Astrocyte (in vitro differentiated cells and primary cell): ENCODE results near the gene COPS4. TPM values are rescaled to one million over a fixed set of nuclear protein-coding genes. Genes with fewer than 3 reads are reported as not detected.
A peak's percentile ranks its signal among the peaks of the same experiment; 100 is the strongest.
"Not testable (repeated sequence)": the region's sequence is repeated elsewhere in the genome, so short reads cannot be mapped to it uniquely, and the experiment has no call there.

Experiments
- DNase-seq: peaks from one replicate; pipeline ENCODE4 v3.0.0-alpha.2; 2010; ENCODE audit warnings: low read depth
- FAIRE-seq: peaks from 2 replicates; lab custom pipeline; 2011; peaks lifted over from hg19 to GRCh38; lab: Jason Lieb, UNC
- H2AFZ ChIP-seq: 2 replicates; pipeline ENCODE4 v1.6.0; 2012; ENCODE audit warnings: low read depth, low read length, inconsistent platforms
- H3K27ac ChIP-seq: 2 replicates; pipeline ENCODE4 v1.5.1; 2011; ENCODE audit warnings: low read depth, low read length, inconsistent platforms
- H3K27me3 ChIP-seq: 2 replicates; pipeline ENCODE4 v1.6.0; 2011; ENCODE audit warnings: low read length, inconsistent platforms; ENCODE audit not compliant: insufficient read depth
- H3K36me3 ChIP-seq: 2 replicates; pipeline ENCODE4 v1.5.1; 2011; ENCODE audit warnings: low read length, inconsistent platforms; ENCODE audit not compliant: insufficient read depth
- H3K4me1 ChIP-seq: 2 replicates; pipeline ENCODE4 v1.5.1; 2011; ENCODE audit warnings: low read length, inconsistent platforms; ENCODE audit not compliant: insufficient read depth
- H3K4me2 ChIP-seq: 2 replicates; pipeline ENCODE4 v1.6.0; 2012; ENCODE audit warnings: low read length, inconsistent platforms
- H3K4me3 ChIP-seq: 2 replicates; pipeline ENCODE4 v1.5.1; 2011; ENCODE audit warnings: low read depth, mild to moderate bottlenecking, low read length, inconsistent platforms; ENCODE audit not compliant: insufficient read depth
- H3K79me2 ChIP-seq: 2 replicates; pipeline ENCODE4 v1.6.0; 2012; ENCODE audit warnings: mild to moderate bottlenecking, low read length, inconsistent platforms; ENCODE audit not compliant: insufficient read depth
- H3K9ac ChIP-seq: 2 replicates; pipeline ENCODE4 v1.6.0; 2012; ENCODE audit warnings: mild to moderate bottlenecking, low read length, inconsistent platforms
- H3K9me3 ChIP-seq: 2 replicates; pipeline ENCODE4 v1.5.1; 2012; ENCODE audit warnings: low read depth, mild to moderate bottlenecking, low read length, inconsistent platforms; ENCODE audit not compliant: insufficient read depth
- H4K20me1 ChIP-seq: 2 replicates; pipeline ENCODE4 v1.6.0; 2012; ENCODE audit warnings: low read length, inconsistent platforms; ENCODE audit not compliant: insufficient read depth
- H3K27ac Mint-ChIP-seq: one replicate; pipeline ENCODE4 v1.8.0; 2021; ENCODE audit warnings: mild to moderate bottlenecking, mixed read lengths; ENCODE audit not compliant: unreplicated experiment
- H3K27me3 Mint-ChIP-seq: one replicate; pipeline ENCODE4 v1.8.0; 2021; ENCODE audit warnings: low read depth, mixed read lengths; ENCODE audit not compliant: unreplicated experiment
- H3K36me3 Mint-ChIP-seq: one replicate; pipeline ENCODE4 v1.8.0; 2021; ENCODE audit warnings: low read depth, mixed read lengths; ENCODE audit not compliant: unreplicated experiment
- H3K4me1 Mint-ChIP-seq: one replicate; pipeline ENCODE4 v1.8.0; 2021; ENCODE audit warnings: low read depth, mixed read lengths; ENCODE audit not compliant: unreplicated experiment
- H3K4me3 Mint-ChIP-seq: one replicate; pipeline ENCODE4 v1.8.0; 2021; ENCODE audit warnings: mild to moderate bottlenecking, moderate library complexity, mixed read lengths; ENCODE audit not compliant: unreplicated experiment
- H3K9me3 Mint-ChIP-seq: one replicate; pipeline ENCODE4 v1.8.0; 2021; ENCODE audit warnings: mild to moderate bottlenecking, mixed read lengths; ENCODE audit not compliant: unreplicated experiment
- CTCF ChIP-seq: IDR thresholded peaks from 2 replicates; pipeline ENCODE4 v1.5.1; 2011; ENCODE audit warnings: low read depth, mild to moderate bottlenecking, inconsistent platforms, low read length, moderate library complexity; ENCODE audit not compliant: insufficient read depth
- EZH2 ChIP-seq: IDR thresholded peaks from 2 replicates; pipeline ENCODE4 v1.6.1; 2012; ENCODE audit warnings: mild to moderate bottlenecking, low read length, inconsistent platforms; ENCODE audit not compliant: insufficient read depth
- total RNA-seq: library from RNA; stranded (reverse); gene quantifications from 2 replicates; pipeline ENCODE4 v1.2.1, GENCODE V29; 2021

Gene COPS4
- total RNA-seq, 1 donor from 2014 or later = 39.3 TPM

- H3K27ac ChIP-seq = no peak overlapping the region
- Mint-ChIP-seq H3K36me3 (peaks cover 2% of the 10 kb centered on the region), H3K4me3 (no peak overlapping the region), H3K27ac (no peak overlapping the region), H3K27me3 (no peaks in the 10 kb centered on the region), H3K4me1 (no peaks in the 10 kb centered on the region), H3K9me3 (no peaks in the 10 kb centered on the region)
- peak; percentile 63 for DNase-seq
- no peak overlapping the region for H3K4me2 ChIP-seq
- peaks cover 25% of the 10 kb centered on the region for H4K20me1 ChIP-seq
- TF ChIP-seq EZH2 (no peak), CTCF (no peak)
- no peak overlapping the region for H2AFZ ChIP-seq
- no peaks in the 10 kb centered on the region for H3K36me3 ChIP-seq
- no peak overlapping the region for H3K9ac ChIP-seq
- peaks cover 72% of the 10 kb centered on the region for H3K79me2 ChIP-seq
- no peaks in the 10 kb centered on the region for H3K4me1 ChIP-seq
- no peaks in the 10 kb centered on the region for H3K27me3 ChIP-seq
- FAIRE-seq = no peak
- no peaks in the 10 kb centered on the region for H3K9me3 ChIP-seq
- H3K4me3 ChIP-seq = no peak overlapping the region
These were observed 8.9 kb downstream of the COPS4 start for GRCh38 chr4:83043801-83044407.

GRCh38 chr4:83046693-83047473 is 11.9 kb downstream of the COPS4 start:
- Mint-ChIP-seq H3K4me3 (no peak overlapping the region), H3K4me1 (no peaks in the 10 kb centered on the region), H3K27me3 (no peaks in the 10 kb centered on the region), H3K9me3 (no peaks in the 10 kb centered on the region), H3K27ac (no peak overlapping the region), H3K36me3 (peaks cover 7% of the 10 kb centered on the region)
- DNase-seq (no peak), FAIRE-seq (peak; percentile 39)
- Histone ChIP-seq H2AFZ (no peak overlapping the region), H3K4me2 (no peak overlapping the region), H3K36me3 (peaks cover 4% of the 10 kb centered on the region), H3K27me3 (no peaks in the 10 kb centered on the region), H3K4me1 (no peaks in the 10 kb centered on the region), H3K79me2 (peaks cover 47% of the 10 kb centered on the region), H3K27ac (no peak overlapping the region), H4K20me1 (peaks cover 7% of the 10 kb centered on the region), H3K9ac (no peak overlapping the region), H3K4me3 (no peak overlapping the region), H3K9me3 (no peaks in the 10 kb centered on the region)
- TF ChIP-seq EZH2 (no peak), CTCF (no peak)

GRCh38 chr4:83048781-83049180 is 13.8 kb downstream of the COPS4 start:
- H2AFZ ChIP-seq, H3K4me2 ChIP-seq, H4K20me1 ChIP-seq, H3K9me3 Mint-ChIP-seq, H3K9ac ChIP-seq, FAIRE-seq, H3K4me1 Mint-ChIP-seq, H3K27ac ChIP-seq, DNase-seq, H3K4me3 Mint-ChIP-seq, H3K27ac Mint-ChIP-seq, H3K27me3 ChIP-seq, H3K4me3 ChIP-seq, H3K9me3 ChIP-seq, H3K4me1 ChIP-seq, H3K27me3 Mint-ChIP-seq: not testable (repeated sequence)
- Histone ChIP-seq H3K79me2 (peaks cover 30% of the 10 kb centered on the region), H3K36me3 (peaks cover 15% of the 10 kb centered on the region)
- H3K36me3 Mint-ChIP-seq = peaks cover 13% of the 10 kb centered on the region
